Activated T-cell treated with anti-CD3 and anti-CD28 coated beads, Interleukin-2, amount 50 U/mL, for 1 hour (primary cell): Measurements from ENCODE around the gene MGAT4B.
"Not testable (repeated sequence)": the region's sequence is repeated elsewhere in the genome, so short reads cannot be mapped to it uniquely, and the experiment has no call there.

Experiments
- DNase-seq: peaks from one replicate; pipeline ENCODE4 v3.0.0-alpha.2; 2020

MGAT4B gene

DNA sequence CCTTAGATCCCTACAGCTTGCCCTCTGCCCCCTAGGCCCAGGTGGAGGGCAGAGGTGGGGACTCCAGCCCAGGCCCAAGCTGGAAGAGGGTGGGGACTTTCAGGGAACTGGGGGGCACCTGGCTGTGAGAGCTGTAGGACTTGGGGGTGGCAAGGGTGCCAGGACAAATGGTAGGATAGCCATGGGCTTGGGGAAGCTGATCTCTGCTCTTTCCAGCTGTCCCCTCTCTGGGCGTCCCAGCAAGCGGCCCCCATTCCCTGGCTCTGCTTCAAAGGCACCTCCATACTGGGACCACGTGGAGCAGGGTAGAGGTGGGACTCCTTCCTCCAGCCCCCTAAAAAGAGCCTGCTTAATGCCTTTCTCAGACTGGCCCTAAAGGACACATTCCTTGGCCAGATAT, 12.5 kb downstream of the MGAT4B start:
- DNase-seq = no peak

DNA sequence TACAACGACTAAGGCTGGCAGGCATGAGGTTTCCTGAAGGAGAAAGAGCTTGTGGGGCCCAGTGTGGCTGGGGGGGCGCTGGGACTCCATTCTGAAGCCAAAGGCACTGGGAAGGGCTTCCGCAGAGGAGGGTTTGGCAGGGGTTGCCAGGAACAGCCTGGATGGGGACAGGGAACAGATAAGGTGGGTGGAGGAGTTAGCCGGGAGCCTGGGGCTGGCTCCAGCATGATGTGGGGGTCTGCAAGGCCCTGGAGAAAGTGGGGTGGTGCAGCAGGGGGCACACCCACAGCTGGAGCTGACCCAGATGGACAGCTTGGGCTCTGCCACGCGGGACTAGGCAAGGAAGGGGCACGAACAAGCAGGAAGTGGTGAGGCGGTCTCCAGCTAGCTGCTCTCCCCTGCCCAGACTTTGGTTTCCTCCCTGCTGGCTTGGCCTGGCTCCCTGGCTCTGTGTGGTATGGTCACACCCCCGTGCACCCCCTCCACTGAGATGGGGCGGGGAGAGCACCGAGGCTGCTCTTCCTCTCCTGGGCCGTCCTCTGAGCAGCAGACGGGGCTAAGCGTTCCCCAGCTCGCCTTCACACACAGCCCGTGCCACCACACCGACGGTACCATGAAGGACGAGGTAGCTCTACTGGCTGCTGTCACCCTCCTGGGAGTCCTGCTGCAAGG, 13.1 kb downstream of the MGAT4B start, which contains the start of gene LTC4S:
TSS of gene LTC4S (plus strand) at position 519 of the 672 bp plus-strand sequence. CDS start at position 614, 95 bp downstream.
- peak; percentile 62 for DNase-seq

DNA sequence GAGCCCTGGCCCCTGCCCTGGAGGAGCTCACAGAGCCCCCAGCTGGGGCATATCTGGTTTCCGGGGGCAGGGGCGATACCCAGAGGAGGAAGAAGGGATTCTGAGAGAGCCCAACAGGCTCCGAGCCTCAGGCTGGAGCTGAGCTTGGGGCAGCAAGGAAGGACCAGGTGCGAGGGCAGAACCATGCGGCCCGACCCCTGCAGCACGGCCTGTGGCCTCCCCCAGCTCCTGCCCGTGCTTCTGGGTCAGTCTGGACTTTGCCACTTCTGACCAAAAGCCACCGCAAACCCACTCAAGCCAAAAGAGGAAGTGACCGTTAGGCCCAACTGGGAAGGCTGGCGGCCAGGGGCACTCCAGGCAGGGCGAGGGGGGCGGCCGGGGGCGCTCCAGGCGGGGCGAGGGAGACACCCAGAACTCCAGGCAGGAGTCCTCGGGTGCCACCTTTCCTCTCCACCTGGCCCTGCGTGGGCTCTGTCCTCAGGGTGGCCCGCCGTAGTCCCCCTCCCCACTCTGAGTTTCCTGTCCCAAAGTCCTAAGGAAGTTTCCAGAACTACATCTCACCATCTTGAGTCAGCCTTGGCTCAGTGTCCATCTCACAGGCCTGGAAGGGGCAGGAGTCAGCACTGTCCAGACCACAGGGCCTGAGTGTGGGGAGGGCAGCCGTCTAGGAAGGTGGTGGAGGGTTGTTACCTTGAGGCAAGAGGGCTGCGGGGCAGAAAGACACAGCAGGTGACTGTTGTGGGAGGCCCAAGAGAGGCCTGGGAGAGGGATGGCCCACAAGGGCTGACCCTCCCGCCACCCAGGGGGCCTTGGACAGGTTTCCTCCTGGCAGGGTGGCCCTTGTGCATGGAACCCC, 13.8 kb downstream of the MGAT4B start:
- DNase-seq = no peak

DNA sequence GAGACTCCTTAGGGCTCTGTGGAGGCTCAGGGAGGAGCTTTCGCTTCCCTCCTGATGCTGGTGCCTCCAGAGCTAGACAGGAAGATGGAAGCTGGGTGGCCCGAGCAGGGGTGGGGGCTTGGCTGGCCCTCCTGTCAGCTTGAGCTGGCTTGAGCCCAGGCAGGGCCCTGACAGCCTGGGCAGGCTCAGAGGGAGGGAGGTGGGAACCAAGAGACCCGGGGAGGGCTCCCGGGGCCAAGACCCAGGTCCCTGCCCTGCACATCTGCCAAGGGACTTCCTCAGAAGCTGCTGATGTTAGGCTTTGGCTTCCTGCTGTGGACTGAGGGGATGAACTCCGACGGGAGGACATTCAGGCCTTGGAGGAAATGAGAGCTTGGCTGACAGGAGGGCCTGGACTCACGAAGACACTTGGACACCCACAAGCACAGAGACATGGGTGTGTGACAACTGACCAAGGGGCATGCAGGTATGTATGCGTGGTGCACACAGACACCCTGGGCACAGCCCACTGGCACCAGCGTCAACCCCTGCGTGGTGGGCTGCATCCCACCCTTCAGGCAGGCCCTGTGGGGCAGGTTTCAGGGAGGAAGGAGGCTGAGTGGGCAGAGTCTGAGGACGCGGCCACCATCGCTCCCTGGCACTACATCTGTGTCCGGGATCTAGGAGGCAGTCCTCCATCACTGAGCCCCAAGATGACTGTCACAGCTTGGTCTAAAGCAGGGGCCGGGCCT, 14.6 kb downstream of the MGAT4B start:
- no peak for DNase-seq

DNA sequence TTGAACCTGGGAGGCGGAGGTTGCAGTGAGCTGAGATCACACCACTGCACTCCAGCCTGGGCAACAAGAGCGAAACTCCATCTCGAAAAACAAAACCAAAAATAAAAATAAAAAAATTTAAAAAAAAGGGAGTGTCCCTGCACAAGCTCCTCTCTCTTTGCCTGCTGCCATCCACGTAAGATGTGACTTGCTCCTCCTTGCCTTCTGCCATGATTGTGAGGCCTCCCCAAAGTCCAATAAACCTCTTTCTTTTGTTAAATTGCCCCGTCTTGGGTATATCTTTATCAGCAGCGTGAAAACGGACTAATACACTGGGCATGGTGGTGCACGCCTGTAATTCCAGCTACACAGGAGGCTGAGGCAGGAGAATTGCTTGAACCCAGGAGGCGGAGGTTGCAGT, 17.4 kb downstream of the MGAT4B start:
- DNase-seq = not testable (repeated sequence)

DNA sequence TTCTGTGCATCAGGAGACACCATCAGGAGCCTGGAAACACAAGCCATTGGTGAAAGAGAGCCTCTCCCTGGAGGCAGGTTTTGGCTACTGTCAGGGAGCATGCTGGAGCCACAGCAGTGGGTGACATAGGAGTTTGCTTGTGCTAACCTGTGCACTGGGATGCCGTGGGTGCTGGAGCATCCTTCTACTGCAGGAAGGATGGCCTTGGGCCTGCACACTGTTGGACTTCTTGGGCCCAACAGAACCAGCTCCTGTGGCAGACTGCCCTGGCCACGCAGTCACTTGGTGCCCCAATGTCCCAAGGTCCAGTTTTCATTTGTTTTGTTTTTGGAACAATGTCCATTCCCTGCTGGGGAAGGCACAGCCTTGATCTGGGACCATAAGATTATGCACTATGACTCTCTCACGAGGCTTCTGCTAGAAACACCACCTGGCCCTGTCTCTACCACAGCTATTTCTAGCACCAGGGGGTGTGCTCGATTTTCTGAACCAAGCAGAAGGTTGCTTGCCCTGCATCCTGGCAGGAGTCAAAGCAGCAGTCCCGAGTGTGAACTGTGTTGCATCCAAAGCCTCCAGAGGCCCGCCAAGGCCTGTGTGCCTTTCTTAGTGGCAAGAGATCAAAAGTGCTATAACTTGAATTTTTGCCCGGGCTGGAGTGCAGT, 18.3 kb downstream of the MGAT4B start:
- no peak for DNase-seq

DNA sequence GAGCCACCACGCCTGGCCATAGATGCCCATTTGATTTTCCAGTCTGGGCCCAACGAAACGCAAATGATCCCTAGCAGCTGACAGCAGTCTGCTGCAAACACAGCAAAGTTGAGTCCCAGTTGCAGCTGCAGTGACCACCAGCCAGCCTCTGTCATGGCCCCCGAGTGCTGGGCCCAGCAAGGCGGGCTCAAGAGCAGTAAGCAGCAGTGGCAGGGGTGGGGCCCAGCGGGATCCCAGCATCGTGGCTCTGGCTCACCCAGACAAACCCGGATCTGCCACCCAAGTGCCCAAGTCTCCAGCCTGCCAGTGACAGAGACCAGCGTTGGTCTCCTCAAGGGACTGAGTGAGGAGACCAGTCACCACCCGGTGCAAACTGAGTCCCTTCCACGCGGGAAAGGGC, 19.8 kb downstream of the MGAT4B start:
- DNase-seq = no peak

DNA sequence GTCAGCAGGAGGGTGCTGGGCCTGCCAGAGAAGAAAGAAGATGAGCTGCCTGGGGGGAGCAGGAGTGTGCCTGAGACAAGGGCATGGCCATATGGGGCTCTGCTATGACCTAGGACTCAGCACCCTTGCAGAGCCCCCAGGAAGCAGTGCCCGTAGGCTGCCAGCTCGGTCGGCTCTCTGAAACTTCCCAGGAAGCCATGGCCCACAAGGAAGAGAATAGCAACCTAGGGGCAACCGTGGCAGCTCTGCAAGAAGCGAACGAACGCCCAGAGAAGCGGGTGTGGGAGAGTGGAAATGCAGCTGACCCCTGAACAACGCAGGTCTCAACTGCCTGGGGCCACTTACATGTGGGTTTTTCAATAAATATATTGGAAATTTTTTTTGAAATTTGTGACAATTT, 23.5 kb downstream of the MGAT4B start:
- DNase-seq = no peak

DNA sequence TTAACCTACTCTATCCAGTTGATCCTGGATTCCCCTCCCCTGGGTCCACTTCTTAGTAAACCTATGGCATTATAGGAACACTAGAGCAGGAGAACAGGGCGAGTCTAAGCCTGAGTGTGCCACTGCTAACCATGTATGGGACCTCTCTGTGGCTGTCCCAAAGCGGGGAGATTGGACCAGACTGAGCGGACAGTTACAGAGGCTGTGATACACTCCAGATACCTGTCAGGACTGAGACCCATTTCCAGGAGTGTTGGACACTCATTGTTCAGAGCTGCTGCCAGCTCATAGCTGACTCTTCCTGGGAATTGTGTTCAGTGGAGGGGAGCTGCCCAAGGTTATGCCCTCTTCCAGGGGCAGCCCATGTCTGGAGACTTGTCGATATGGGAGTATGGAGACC, 24.8 kb downstream of the MGAT4B start:
- DNase-seq = no peak

DNA sequence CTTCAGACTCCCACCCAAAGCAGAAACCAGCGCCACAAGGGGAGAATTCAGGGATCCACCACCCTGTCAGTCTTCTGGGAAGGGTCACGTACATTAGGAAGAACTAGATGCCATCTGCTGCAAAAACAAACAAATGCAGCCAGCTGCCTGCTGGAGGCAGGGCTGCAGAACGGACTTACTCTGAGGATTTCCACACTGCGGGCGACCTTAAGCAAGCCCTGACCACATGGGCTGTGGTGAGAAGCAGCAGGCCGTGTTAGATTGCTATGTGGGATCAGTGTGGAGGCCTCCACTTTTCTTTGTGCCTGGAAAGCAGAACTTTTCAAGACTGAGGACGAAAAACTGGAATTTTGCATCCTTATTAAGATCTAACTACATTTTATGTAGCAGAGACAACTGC, 26.3 kb downstream of the MGAT4B start:
- DNase-seq = no peak

DNA sequence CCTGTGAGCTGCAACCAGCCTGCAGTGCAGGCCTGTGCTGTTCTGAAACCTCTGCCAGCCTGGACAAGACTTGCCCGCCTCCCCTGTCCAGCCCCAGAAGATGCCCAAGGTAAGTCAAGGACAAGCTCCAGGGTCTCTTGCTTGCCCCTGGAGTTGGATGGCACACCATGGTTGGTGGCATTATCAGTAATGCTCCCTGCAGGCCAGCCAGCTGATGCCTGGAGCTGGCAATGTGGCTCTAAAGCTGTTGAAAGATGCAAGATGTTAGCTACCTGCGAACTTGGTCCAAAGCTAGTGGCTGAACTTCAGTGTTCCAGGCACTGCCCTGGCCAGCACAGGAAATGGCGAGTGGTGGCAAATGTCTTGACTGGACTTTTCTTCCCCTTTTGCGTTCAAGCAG, 26.8 kb downstream of the MGAT4B start:
- DNase-seq = no peak

DNA sequence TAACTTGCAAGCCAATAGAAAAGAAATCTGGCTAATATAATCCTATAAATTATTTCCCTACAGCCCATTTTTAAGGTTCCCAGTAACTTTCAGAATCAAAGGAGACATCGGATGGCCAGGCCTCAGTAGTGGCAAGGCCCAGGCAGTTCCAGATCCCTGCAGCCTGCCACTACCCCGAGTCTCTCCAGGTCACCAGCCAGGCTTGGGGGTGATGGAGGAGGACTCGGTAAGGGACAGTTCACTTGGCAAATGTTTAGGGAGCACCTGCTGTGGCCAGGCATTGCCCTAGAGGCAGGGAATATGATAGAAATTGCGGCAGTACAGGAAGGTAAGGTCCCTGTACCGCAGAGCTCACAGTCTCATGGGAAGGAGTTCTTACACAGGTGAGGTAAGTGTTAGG, 28.1 kb downstream of the MGAT4B start:
- no peak for DNase-seq

DNA sequence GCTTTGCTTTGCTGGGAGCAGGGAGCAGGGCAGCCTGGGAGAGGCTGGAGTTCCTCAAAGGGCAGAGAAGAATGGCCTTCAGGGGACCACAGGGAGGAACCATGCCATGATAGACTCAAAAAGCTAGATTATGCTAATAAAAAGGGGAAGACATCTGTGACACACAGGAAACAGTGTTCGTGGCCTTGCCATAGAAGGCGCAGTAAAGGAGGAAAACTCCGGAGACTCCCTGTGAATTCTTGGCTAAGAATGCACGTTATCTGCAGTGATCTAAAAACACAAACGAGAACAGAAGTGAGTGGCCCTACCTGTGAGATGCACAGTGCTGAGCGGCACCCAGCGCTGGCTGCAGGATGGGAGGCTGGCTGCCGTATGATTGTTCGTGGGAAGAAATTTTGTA, 28.8 kb downstream of the MGAT4B start:
- DNase-seq = no peak

DNA sequence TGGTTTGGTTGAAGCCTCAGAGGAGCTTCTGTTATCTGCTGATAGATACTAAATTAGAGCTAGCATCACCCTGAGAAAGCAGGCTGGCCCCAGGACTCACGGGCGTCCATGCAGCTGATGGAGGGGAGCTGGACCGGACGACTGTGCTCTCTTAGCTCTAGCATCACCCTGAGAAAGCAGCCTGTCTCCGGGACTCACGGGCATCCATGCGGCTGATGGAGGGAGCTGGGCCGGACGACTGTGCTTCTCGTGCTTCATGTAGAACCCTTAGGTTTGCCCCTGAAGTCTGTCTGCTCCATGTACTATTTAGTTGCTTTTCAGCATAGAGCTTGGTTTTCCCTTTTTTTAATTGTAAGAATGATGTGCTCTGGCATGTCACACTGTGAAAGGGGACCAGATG, 29.2 kb downstream of the MGAT4B start:
- no peak for DNase-seq

DNA sequence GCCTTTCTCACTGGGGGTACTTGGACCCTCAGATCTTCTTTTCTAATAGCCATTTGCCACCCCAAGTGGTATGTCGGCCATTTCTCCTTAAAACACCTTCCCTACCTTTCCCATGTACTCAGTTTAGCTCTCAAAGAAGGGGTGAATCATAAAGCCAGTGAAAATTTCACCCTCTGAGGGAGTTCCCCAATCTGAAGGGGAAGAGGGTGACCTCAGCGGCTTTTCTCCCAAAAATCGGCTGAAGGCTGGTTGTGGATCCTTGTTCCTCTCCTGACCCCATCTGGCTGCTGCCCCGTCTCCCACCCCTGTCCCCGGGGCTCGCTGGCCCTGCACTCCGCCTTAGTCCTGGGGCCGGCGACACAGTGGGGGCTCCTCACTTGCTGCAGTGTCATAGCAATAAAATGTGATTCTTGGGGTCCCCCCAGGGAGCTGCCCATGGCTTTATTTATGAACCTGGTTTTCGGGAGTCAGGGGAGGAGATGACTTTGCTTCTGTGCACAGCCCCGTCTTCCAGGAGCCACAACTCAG, 30.2 kb downstream of the MGAT4B start:
- no peak for DNase-seq

DNA sequence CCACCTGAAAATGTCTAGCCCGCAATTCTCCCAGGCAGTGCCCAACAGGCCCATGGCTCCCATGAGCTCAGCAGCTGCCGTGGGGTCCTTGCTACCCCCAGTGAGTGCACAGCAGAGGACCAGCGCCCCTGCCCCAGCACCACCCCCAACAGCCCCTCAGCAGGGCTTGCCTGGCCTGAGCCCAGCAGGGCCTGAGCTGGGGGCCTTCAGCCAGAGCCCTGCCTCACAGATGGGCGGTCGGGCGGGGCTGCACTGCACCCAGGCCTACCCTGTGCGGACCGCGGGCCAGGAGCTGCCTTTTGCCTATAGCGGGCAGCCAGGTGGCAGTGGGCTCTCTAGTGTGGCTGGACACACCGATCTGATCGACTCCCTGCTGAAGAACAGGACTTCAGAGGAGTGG, 32.2 kb downstream of the MGAT4B start:
- DNase-seq = no peak

DNA sequence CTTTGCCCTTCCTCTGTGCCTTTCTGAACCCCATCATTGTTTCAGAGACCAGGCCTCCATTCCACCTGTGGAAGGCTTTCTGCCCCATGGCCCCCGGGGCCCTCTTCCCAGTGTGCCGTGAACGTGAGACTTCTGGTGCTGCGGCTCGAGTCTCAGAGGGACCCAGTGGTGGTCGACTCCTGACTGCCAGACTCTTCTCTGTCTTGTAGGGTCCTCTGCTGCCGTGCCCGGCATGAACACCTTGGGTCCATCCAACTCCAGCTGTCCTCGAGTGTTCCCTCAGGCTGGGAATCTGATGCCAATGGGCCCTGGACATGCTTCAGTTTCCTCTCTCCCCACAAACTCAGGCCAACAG, 33.0 kb downstream of the MGAT4B start:
- no peak for DNase-seq

DNA sequence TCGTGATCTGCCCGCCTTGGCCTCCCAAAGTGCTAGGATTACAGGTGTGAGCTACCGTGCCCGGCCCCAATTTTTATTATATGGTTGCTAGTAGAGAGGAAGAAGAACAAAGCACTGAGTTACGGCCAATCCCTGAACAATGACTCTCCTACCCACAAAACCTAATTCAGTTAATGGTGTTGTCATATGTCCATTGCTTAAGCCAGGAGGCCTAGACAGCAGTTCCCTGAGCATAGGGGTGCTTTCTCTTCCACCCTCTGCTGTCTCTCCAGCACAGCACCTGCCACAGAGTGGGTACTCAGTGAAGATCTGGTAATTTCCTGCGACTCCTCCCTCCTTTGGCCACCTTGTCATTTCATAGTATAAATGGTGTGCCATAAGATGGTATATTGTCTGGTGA, 34.3 kb downstream of the MGAT4B start:
- DNase-seq = no peak

DNA sequence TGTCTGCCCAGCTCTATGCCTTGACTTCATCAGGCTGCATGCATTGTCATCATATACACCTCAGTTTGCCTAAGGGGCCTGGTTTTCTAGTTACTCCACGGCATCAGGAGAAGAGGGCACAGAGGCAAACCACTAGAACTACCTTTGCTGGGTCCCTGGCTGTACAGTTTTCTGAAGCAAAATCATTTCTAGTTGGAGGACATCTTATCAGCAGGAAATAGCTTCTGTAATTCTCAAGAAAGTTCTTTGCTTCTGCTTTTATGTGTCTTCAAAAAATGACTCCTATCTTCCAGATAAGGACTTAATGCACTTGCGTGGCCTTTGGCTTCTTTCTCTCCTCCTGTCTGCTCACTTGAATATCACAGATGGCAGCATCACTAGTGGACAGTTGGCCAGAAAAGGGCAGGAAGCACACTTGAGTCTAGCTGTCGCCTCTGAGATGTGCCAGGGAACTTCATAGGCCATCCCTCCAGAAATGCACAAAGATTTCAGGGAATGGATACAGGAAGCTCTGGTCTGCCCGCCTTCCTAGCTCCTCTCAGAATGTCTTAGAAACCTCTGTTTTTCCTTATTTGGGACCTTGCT, 35.3 kb downstream of the MGAT4B start:
- no peak for DNase-seq

DNA sequence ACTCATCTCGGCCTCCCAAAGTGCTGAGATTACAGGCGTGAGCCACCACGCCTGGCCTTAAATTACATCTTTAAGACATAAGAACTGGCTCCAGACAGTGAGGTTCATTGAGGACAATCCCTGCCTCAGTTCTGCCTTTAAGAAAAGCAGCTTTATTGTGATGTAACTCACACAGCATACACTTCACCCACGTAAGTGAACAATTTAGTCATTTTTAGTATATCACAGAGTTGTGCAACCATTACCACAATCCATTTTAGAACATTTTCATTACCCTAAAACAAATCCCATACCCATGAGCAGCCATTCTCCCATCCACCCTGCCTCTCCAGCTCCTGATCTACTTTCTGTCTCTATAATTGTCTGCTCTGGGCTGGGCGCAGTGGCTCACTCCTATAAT, 36.9 kb downstream of the MGAT4B start:
- no peak for DNase-seq

DNA sequence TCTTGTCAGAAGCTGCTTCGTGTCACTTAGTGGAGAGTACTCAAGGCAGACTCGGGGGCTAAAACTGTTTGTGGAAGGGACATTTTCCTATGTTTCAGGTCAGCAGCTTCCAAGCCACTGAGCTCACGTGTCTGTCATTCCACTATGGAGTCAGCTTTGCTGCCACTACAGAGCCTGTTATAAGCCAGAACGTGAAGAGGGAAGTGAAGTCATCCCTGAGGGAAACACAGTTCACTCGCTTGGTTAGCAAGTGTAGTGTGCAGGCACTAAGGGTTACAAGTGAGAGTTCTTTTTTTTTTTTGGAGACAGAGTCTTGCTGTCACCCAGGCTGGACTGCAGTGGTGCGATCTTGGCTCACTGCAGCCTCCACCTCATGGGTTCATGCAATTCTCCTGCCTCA, 37.4 kb downstream of the MGAT4B start:
- no peak for DNase-seq

DNA sequence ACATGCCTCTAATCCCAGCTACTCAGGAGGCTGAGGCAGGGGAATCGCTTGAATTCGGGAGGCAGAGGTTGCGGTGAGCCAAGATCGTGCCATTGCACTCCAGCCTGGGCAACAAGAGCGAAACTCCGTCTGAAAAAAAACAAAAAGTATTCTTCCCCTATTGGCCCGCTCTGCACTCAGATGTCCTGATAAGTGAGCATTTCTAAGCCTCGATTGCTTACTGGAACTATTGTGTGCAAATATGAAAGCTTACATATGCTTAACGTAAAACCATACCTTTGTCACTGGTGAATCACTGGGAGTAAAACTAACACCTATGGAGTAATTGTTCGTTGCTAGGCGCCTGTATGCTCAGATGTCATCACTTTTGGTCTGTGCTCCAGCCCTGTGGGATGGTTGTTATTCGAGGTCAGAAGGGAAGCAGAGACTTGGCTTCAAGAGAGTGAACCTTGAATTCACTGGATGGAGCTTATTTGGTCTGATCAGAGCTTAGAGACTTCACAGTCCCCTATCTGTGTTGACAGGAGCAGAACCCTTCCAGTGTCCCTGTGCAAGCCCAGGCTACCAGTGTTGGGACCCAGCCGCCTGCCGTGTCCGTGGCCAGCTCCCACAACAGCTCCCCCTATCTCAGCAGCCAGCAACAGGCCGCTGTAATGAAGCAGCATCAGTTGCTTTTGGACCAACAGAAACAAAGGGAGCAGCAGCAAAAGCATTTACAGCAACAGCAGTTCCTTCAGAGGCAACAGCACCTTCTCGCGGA, 38.2 kb downstream of the MGAT4B start:
- no peak for DNase-seq
